Activated naive CD4-positive, alpha-beta T cell treated with anti-CD3 and anti-CD28 coated beads for 36 hours (primary cell): ENCODE measurements around the gene ZSWIM7. TPM values are rescaled to one million over a fixed set of nuclear protein-coding genes. Genes with fewer than 3 reads are reported as not detected.

ENCODE experiments used
- CTCF ChIA-PET: fragments of 350-600 bp; sonication (Branson Sonifier 250); formaldehyde crosslinking; loops from one replicate; lab custom pipeline; 2021; ENCODE audit warnings: antibody characterized with exemption; lab: Charles Lee
- DNase-seq: peaks from one replicate; pipeline ENCODE4 v3.0.0-alpha.2; 2020
- H3K27ac Mint-ChIP-seq: one replicate; pipeline ENCODE4 v1.8.0; 2021; ENCODE audit warnings: mild to moderate bottlenecking, mixed read lengths
- H3K27me3 Mint-ChIP-seq: one replicate; pipeline ENCODE4 v1.8.0; 2021; ENCODE audit warnings: low read depth, mixed read lengths
- H3K36me3 Mint-ChIP-seq: one replicate; pipeline ENCODE4 v1.8.0; 2021; ENCODE audit warnings: low read depth, mixed read lengths
- H3K4me1 Mint-ChIP-seq: one replicate; pipeline ENCODE4 v1.8.0; 2021; ENCODE audit warnings: low read depth, mixed read lengths
- H3K4me3 Mint-ChIP-seq: one replicate; pipeline ENCODE4 v1.8.0; 2021; ENCODE audit warnings: mild to moderate bottlenecking, moderate library complexity, mixed read lengths
- H3K9me3 Mint-ChIP-seq: one replicate; pipeline ENCODE4 v1.8.0; 2021; ENCODE audit warnings: mixed read lengths
- intact Hi-C: fragments of 100-400 bp; cut with micrococcal nuclease; formaldehyde crosslinking; loops from one replicate; pipeline ENCODE4 v1.15.1; 2023
- total RNA-seq, 2 experiments: library from RNA; stranded (reverse); gene quantifications; one replicate each; pipeline ENCODE4 v1.2.3, GENCODE V29; 2021

Gene ZSWIM7
- total RNA-seq, 2 experiments from 2014 or later, result 8.3 to 10.8 TPM

DNA sequence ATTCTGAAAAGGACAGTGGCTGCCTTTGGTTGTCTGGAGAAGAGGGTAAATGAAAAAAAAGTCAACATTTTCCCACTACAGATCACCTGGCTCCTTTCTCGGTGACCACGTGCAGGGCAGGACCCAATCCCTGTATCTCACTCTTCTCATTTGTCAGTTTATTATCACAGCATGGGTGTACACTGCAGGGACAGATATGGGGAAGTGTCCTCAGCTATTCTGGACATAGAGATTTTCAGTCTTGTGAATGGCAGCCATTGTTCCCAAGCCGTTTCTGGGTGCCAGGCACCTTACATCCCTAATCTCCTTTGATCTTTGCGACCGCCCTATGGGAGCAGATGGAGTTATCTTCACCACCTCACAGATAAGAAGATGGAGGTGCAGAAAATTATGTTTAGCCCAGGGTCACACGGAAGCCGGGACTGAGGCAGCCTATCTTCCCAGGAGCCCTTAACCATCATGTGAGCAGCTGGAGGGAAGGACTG lies 47.4 kb downstream of the ZSWIM7 start:
- CTCF ChIA-PET, result interaction anchor here (1.2 kb wide), 1 partner anchor 47 kb away, joined by 3 read pairs; the partner anchor contains the start of gene ZSWIM7
- Mint-ChIP-seq H3K27me3 (peaks cover 23% of the 10 kb centered on the region), H3K4me3 (no peak overlapping the region), H3K27ac (no peak overlapping the region), H3K4me1 (peaks cover 5% of the 10 kb centered on the region), H3K36me3 (no peaks in the 10 kb centered on the region), H3K9me3 (no peaks in the 10 kb centered on the region)
- intact Hi-C loops, result no loop called here
- no peak for DNase-seq

DNA sequence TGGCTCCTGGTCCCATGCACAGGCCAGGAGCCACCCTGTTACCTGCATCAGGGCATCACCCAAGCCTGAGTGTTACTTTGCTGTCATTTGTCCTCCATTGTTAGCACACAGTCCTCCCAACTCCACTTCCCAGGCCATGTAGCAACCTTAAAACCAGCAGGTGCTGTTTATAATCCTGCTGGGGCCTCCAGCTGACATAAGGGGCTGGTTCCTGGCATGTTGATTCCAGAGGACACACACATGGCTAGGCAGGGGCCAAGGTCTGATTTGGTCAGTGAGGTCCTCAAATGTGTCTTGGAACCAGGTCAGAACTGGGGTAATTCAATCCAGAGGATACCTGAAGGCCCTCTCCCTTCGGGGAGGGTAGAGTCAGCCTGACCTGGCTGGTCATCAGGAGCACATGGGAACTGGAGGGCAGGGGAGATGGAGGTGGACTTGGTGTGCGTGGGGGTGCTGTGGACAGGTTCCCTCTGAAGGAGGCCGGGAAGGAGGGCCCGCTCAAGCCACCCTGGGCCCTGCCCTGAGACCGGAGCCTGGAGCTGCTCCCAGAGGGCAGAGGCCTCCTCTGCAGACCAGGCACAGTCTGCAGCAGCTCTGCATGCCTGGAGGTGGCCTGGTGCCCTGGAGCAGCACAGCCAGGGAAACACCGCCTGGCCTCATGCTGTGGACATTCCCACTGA lies 48.0 kb downstream of the ZSWIM7 start:
- peaks cover 26% of the 10 kb centered on the region for H3K27me3 Mint-ChIP-seq
- H3K36me3 Mint-ChIP-seq, result no peaks in the 10 kb centered on the region
- intact Hi-C loops, result no loop called here
- CTCF ChIA-PET, result interaction anchor here (1.2 kb wide), 1 partner anchor 48 kb away, joined by 3 read pairs; the partner anchor contains the start of gene ZSWIM7
- peaks cover 2% of the 10 kb centered on the region for H3K4me1 Mint-ChIP-seq
- no peaks in the 10 kb centered on the region for H3K9me3 Mint-ChIP-seq
- H3K27ac Mint-ChIP-seq, result no peak overlapping the region
- no peak overlapping the region for H3K4me3 Mint-ChIP-seq
- DNase-seq, result no peak

DNA sequence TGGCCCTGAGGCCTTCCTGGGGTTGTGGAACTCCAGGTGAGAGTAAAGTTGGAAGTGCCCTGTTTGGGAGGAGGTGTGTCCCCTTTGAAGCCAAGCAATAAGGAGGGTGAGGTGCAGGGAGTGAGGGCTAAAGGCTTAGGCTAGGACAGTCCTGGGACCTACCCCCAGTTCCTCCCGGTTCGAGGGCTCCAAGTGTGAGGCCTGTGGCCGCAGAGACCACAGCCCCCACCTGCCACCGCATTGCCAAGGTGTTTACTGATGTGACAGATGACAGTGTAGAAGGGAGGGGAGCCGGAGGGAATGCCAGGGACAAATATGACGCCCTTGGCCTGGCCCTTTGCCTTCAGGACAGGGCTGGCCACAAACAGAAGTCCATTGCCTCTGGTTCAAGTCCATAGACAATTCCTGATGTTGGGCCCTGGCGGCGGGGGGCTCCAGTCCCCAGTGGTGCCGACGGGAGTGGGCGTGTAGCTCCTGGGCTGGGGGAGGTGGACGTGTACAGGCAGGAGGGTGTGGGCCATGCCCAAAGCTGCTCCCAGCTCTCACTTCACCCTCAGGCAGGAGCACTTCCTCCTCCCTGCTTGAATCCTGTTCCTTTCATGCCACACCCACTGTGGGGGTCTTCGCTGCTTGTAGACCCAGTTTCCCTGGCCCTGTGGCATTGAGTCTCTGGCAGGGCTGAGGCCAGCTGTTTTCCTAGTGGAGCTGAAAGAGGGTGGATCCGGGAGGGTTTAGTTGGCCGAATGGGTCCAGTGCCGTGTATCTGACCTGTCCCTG lies 51.3 kb downstream of the ZSWIM7 start:
- CTCF ChIA-PET, result no interaction called here
- Mint-ChIP-seq H3K27me3 (peaks cover 37% of the 10 kb centered on the region), H3K27ac (no peak overlapping the region), H3K4me1 (peaks cover 9% of the 10 kb centered on the region), H3K9me3 (no peaks in the 10 kb centered on the region), H3K4me3 (no peak overlapping the region), H3K36me3 (no peaks in the 10 kb centered on the region)
- intact Hi-C loops, result no loop called here
- no peak for DNase-seq

DNA sequence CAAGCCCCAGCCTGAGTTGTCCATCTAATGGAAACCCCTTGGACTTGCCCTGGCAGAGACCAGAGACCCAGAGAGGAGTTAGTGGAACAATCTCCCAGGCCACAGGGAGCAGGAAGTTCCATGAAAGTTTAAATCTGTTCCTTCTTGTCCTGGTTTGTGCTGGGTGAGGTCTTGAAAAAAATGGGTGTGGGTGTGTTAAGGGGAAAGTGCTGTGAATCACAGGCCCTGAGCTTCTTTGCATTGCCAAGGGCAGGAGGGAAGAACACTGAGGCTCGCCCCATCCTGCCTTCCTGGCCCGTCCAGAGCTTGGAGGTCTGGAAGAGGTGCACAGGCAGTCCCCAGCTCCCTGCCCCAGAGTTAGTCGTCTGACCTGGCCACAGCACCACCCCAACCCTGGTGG lies 52.2 kb downstream of the ZSWIM7 start:
- Mint-ChIP-seq H3K9me3 (no peaks in the 10 kb centered on the region), H3K36me3 (no peaks in the 10 kb centered on the region), H3K4me1 (peaks cover 9% of the 10 kb centered on the region), H3K4me3 (no peak overlapping the region), H3K27ac (no peak overlapping the region), H3K27me3 (peaks cover 42% of the 10 kb centered on the region)
- CTCF ChIA-PET, result no interaction called here
- intact Hi-C loops, result no loop called here
- no peak for DNase-seq

DNA sequence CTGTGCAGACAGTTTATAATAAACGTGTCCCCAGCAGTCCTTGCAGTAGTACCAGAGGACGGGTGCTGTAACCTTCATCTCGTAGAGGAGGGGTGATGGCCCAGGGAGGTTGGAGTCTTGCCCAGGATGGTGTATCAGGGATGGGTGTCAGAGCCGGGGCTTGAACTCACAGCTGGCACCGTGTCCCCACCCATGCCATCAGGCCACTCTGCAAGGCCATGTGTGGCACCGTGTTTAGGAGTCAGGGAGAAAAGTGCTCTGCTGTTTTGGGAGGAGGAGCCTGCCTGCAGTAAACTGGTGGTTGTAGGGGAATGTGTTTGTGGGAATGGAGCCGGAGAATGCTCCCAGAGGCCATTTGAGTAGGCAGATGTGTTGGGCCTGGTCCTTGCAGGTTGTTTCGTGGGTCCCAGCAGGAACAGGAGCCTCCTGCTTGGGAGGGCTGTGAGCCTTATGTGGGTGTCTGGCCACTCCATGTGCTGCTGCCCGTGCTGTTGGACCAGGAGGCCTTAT lies 52.8 kb downstream of the ZSWIM7 start:
- no peak for DNase-seq
- Mint-ChIP-seq H3K27ac (no peak overlapping the region), H3K4me3 (no peak overlapping the region), H3K9me3 (no peaks in the 10 kb centered on the region), H3K27me3 (peaks cover 43% of the 10 kb centered on the region), H3K4me1 (peaks cover 9% of the 10 kb centered on the region), H3K36me3 (no peaks in the 10 kb centered on the region)
- CTCF ChIA-PET, result no interaction called here
- intact Hi-C loops, result no loop called here

DNA sequence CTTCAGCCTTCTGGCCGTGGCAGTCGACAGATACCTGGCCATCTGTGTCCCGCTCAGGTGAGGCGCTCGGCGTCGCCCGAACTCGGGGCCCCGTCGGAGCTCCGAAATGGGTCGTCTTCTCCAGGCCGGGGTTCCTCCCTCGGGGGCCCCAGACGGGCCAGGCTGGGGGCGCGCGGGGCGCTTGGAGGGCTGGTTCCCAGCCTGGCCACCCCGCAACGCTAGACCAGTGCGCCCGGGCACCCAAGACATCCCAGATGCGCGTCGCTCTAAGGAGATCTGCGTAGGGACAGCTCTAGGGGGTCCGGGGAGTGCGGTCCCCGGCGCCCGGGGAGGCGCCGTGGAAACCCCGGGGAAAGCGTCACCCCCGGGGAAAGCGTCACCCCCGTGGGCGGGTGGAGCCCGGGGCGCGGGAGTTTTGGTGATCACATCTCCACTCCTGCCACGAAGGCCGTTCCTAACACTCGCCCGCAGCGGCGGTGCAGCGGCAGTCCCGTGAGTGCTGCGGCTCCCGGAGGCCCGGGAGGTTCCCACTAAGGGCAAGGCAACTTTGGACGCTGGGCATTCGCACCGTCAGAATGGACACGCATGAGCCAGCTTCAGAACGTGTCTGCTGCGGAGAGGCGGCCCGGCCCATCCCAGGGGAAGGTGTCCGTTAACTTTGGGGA lies 53.8 kb downstream of the ZSWIM7 start:
- no peaks in the 10 kb centered on the region for H3K36me3 Mint-ChIP-seq
- peak overlapping the region; percentile 69 for H3K4me3 Mint-ChIP-seq
- intact Hi-C loops, result loop anchor here (1.0 kb wide), 2 partner anchors 14 to 53 kb away; no protein-coding TSS in a partner anchor
- no peaks in the 10 kb centered on the region for H3K9me3 Mint-ChIP-seq
- H3K4me1 Mint-ChIP-seq, result peaks cover 9% of the 10 kb centered on the region
- CTCF ChIA-PET, result interaction anchor here (1.2 to 2.4 kb wide), 5 partner anchors 11 to 60 kb away, joined by 5 to 26 read pairs (median 6); partner anchors contain the start of genes TTC19 and ZSWIM7
- peaks cover 43% of the 10 kb centered on the region for H3K27me3 Mint-ChIP-seq
- peak; percentile 29 for DNase-seq
- no peak overlapping the region for H3K27ac Mint-ChIP-seq

DNA sequence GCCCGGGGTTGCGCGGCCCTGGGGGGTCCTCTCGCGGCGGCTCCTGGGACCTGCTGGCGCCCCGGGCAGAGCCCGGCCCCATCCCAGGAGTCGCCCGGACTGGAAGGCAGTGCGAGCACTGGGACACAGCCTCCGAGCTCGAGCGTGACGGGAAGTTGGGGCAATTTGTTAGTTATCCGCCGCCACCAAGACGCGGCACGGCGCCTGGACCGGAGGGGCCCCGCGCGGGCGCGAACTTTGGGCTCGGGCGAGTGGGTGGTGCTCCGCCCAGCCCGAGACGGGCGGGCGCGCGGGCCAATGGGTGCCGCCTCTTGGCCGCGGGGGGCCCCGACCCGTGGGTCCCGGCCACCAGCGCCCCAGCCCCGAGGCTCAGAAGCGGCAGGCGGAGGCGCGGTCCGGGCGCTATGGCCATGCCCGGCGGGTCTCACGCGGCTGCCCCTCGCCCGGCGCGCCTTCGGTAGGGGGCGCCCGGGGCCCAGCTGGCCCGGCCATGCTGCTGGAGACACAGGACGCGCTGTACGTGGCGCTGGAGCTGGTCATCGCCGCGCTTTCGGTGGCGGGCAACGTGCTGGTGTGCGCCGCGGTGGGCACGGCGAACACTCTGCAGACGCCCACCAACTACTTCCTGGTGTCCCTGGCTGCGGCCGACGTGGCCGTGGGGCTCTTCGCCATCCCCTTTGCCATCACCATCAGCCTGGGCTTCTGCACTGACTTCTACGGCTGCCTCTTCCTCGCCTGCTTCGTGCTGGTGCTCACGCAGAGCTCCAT lies 54.6 kb downstream of the ZSWIM7 start, which contains the start of gene ADORA2B:
TSS of gene ADORA2B (plus strand) at position 372 of the 768 bp plus-strand sequence. CDS start at position 491, 119 bp downstream.
- no peak within 1 kb of the TSS for H3K27ac Mint-ChIP-seq
- CTCF ChIA-PET, result interaction anchor here (0.6 to 2.4 kb wide), 7 partner anchors 10 to 61 kb away, joined by 3 to 26 read pairs (median 5); partner anchors contain the start of genes TTC19 and ZSWIM7
- no peaks in the 10 kb centered on the region for H3K9me3 Mint-ChIP-seq
- H3K4me1 Mint-ChIP-seq, result peaks cover 9% of the 10 kb centered on the region
- peak; percentile 54 for DNase-seq
- intact Hi-C loops, result loop anchor here (1.0 kb wide), 2 partner anchors 14 to 53 kb away; no protein-coding TSS in a partner anchor
- H3K27me3 Mint-ChIP-seq, result peaks cover 43% of the 10 kb centered on the region
- no peaks in the 10 kb centered on the region for H3K36me3 Mint-ChIP-seq
- peak within 1 kb of the TSS; percentile 73 for H3K4me3 Mint-ChIP-seq

DNA sequence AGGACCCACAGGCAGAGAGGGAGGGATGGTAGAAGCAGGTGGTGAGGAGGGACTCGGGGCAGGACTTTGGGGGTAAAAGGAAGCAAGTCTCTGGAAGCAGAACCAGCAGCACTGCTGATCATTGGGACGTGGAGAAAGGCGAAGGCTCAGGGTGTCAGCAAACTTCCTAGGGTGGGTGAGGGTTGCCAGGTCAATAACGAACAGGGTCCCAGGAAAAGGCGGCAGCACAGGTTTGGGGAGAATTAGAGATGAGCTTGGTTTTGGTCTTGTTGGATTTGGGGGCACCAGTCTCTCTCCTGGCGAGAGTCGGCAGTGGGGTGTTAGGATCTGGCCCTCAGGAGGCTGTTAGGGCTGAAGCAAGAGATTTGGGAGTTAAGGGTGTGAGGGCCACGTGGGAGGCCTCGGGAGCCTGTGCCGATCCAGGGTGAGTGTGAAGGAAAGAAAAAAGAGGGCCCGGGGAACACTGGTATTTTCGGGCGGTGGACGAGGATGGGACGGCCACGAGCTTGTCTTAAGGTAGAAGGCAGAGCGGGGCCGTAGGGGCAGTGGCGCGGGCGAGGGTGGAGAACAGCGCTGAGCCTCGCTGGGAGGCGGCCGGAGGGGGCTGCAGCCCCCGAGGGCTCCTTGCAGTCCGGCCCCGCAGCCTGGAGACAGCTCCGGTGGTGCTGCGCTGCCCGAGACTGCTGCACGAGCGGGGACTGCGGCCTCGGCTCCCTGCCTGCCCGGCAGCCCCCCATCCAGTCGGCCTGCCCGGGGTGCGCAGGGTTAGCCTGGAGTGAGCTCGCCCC lies 55.3 kb downstream of the ZSWIM7 start:
- H3K4me3 Mint-ChIP-seq, result peak overlapping the region; percentile 73
- H3K9me3 Mint-ChIP-seq, result no peaks in the 10 kb centered on the region
- intact Hi-C loops, result no loop called here
- H3K36me3 Mint-ChIP-seq, result no peaks in the 10 kb centered on the region
- no peak overlapping the region for H3K27ac Mint-ChIP-seq
- DNase-seq, result no peak
- CTCF ChIA-PET, result interaction anchor here (0.6 to 2.4 kb wide), 8 partner anchors 9 to 61 kb away, joined by 3 to 26 read pairs (median 5); partner anchors contain the start of genes TTC19 and ZSWIM7
- H3K27me3 Mint-ChIP-seq, result peaks cover 43% of the 10 kb centered on the region
- H3K4me1 Mint-ChIP-seq, result peaks cover 9% of the 10 kb centered on the region

DNA sequence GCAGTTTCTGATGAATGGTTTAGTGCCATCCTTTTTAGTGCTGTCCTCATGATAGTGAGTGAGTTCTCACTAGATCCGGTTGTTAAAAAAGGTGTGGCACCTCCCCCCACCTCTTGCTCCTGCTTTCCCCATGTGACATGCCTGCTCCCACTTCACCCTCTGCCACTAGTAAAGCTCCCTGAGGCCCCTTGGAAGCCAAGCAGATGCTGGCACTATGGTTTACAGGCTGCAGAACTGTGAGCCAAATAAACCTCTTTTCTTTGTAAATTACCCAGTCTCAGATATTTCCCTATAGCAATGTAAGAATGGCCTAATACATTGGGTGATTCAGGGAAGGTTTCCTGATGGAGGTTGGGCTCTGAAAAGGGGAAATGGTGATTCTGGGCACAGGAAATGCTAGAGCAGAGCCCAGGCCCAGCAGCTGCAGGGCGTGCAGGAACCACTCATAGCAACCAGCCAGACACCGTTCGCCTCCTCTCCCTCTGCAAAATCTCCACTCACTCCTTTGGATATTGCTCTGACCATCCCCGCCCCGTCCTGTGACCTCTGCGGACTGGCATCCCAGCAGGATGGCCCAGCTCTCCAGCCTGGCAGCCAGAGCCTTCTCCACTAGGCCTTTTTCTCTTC lies 57.2 kb downstream of the ZSWIM7 start:
- Mint-ChIP-seq H3K27ac (no peak overlapping the region), H3K4me3 (no peak overlapping the region), H3K27me3 (peaks cover 39% of the 10 kb centered on the region), H3K9me3 (no peaks in the 10 kb centered on the region), H3K36me3 (no peaks in the 10 kb centered on the region), H3K4me1 (peaks cover 9% of the 10 kb centered on the region)
- CTCF ChIA-PET, result no interaction called here
- intact Hi-C loops, result no loop called here
- DNase-seq, result no peak

DNA sequence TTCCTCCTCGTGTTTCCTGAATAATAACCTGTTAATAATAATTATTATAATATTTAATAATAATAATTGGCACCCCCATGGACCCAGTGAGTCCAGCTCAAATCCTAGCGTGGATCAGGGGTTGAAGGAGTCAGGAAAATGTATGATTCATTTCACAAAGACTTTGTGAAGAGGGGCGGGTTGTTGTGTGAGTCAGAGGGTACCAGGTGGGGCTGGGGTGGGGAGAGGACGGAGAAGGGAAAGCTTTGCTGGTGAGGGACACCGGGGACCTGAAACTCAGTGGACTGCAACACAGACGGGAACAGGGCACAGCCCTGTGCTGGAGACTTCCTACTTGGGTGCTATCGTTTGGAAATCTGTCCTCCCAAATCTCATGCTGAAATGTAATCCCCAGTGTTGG lies 57.7 kb downstream of the ZSWIM7 start:
- no peak for DNase-seq
- H3K27ac Mint-ChIP-seq, result no peak overlapping the region
- CTCF ChIA-PET, result interaction anchor here (0.6 kb wide), 1 partner anchor 439 kb away, joined by 3 read pairs; no protein-coding TSS in a partner anchor
- H3K4me1 Mint-ChIP-seq, result peaks cover 9% of the 10 kb centered on the region
- H3K27me3 Mint-ChIP-seq, result peaks cover 34% of the 10 kb centered on the region
- no peak overlapping the region for H3K4me3 Mint-ChIP-seq
- H3K36me3 Mint-ChIP-seq, result no peaks in the 10 kb centered on the region
- H3K9me3 Mint-ChIP-seq, result no peaks in the 10 kb centered on the region
- intact Hi-C loops, result no loop called here
